GM12874 (cell line): Measurements from ENCODE around the gene GPC5.

ENCODE experiments used
- CTCF ChIP-seq: IDR thresholded peaks from 2 replicates; pipeline ENCODE4 v1.5.1; 2011; ENCODE audit warnings: low read depth, mild to moderate bottlenecking, control low read depth, low read length, moderate library complexity; ENCODE audit not compliant: insufficient read depth

Gene GPC5

GRCh38 chr13:91498298-91498697 is 99.9 kb downstream of the GPC5 start:
- TF ChIP-seq CTCF = no peak

GRCh38 chr13:91504216-91504615 is 105.8 kb downstream of the GPC5 start:
- TF ChIP-seq CTCF = no peak

- TF ChIP-seq CTCF = no peak
These were observed 108.3 kb downstream of the GPC5 start for GRCh38 chr13:91506759-91507158.

GRCh38 chr13:91510058-91510457 is 111.6 kb downstream of the GPC5 start:
- no peak for TF ChIP-seq CTCF

- no peak for TF ChIP-seq CTCF
These were observed 115.4 kb downstream of the GPC5 start for GRCh38 chr13:91513790-91514189.

GRCh38 chr13:91516799-91517198 is 118.4 kb downstream of the GPC5 start:
- TF ChIP-seq CTCF = no peak

- no peak for TF ChIP-seq CTCF
These were observed 122.5 kb downstream of the GPC5 start for GRCh38 chr13:91520952-91521351.

GRCh38 chr13:91523116-91523515 is 124.7 kb downstream of the GPC5 start:
- TF ChIP-seq CTCF = no peak
